Stimulated activated CD4-positive, alpha-beta T cell treated with anti-CD3 and anti-CD28 coated beads, Interleukin-4, amount 100 ng/mL, for 24 hours (primary cell): ENCODE results near the gene RHOA.
"Not testable (repeated sequence)": the region's sequence is repeated elsewhere in the genome, so short reads cannot be mapped to it uniquely, and the experiment has no call there.

Source experiments
- DNase-seq: peaks from one replicate; pipeline ENCODE4 v3.0.0-alpha.2; 2020

RHOA gene

GRCh38 chr3:49410846-49411534, 786 bp downstream of the RHOA start:
- no peak for DNase-seq

GRCh38 chr3:49410066-49410845, 1.5 kb downstream of the RHOA start:
- DNase-seq: no peak

GRCh38 chr3:49406571-49407565, 4.9 kb downstream of the RHOA start:
- DNase-seq: no peak

- DNase-seq: not testable (repeated sequence)
Measured at GRCh38 chr3:49405570-49405969, 6.2 kb downstream of the RHOA start.

GRCh38 chr3:49403891-49404290, 7.9 kb downstream of the RHOA start:
- DNase-seq: no peak

- no peak for DNase-seq
Measured at GRCh38 chr3:49401766-49402165, 10.0 kb downstream of the RHOA start.

GRCh38 chr3:49399461-49399860, 12.3 kb downstream of the RHOA start:
- no peak for DNase-seq

- DNase-seq: no peak
Measured at GRCh38 chr3:49397470-49397869, 14.3 kb downstream of the RHOA start.

GRCh38 chr3:49391310-49391709, 20.5 kb downstream of the RHOA start:
- DNase-seq: not testable (repeated sequence)

- DNase-seq: no peak
Measured at GRCh38 chr3:49389297-49389696, 22.5 kb downstream of the RHOA start.

- no peak for DNase-seq
Measured at GRCh38 chr3:49388289-49388820, 23.4 kb downstream of the RHOA start.

GRCh38 chr3:49387721-49388120, 24.1 kb downstream of the RHOA start:
- no peak for DNase-seq

- DNase-seq: no peak
Measured at GRCh38 chr3:49386056-49386756, 25.6 kb downstream of the RHOA start.

GRCh38 chr3:49385617-49386016, 26.2 kb downstream of the RHOA start:
- no peak for DNase-seq

GRCh38 chr3:49383387-49383786, 28.4 kb downstream of the RHOA start:
- no peak for DNase-seq

- DNase-seq: no peak
Measured at GRCh38 chr3:49378249-49378895, 33.4 kb downstream of the RHOA start.

GRCh38 chr3:49377483-49377882, 34.3 kb downstream of the RHOA start:
- DNase-seq: peak; percentile 58

- DNase-seq: no peak
Measured at GRCh38 chr3:49371946-49372345, 39.8 kb downstream of the RHOA start.

- DNase-seq: no peak
Measured at GRCh38 chr3:49370585-49371290, 41.0 kb downstream of the RHOA start.

GRCh38 chr3:49362561-49362960, 49.2 kb downstream of the RHOA start:
- no peak for DNase-seq

GRCh38 chr3:49359623-49360022, 52.2 kb downstream of the RHOA start:
- no peak for DNase-seq
